Measurements from ENCODE around the gene NQO1. TPM values are rescaled to one million over a fixed set of nuclear protein-coding genes. Genes with fewer than 3 reads are reported as not detected.

The NQO1 gene
- polyA plus RNA-seq, 1 experiment: 580 TPM

DNA sequence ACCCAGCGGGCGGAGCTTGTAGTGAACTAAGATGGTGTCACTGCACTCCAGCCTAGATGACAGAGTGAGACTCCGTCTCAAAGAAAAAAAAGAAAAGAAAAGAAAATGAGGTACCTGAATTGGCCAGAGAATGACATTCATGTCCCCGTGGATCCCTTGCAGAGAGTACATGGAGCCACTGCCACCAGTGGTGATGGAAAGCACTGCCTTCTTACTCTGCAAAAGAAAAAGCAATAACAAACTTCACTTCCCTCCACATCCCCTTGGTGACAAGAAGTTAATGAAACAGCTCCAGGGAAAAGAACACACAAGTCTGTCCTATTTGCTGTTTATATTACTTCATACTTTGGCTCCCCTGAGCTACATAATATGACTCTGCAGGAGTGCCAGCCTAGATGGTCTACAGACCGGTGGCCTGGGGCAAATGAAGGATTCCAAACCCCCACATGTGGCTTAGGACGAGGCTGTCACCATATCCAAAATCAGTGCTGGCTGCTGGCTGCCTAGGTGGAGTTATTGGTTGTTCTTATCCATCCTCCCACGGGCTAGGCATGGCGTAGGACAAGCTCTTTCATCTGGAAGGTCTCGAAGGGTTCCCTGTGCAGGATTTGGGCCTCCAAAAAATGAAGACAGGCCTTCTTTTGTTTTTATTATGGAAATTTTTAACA, 13.3 kb downstream of the NQO1 start:
- CTCF ChIA-PET: interaction anchor here (1.3 kb wide), 1 partner anchor 41 kb away, joined by 5 read pairs; the partner anchor contains the start of gene NOB1
- DNase-seq (ENCODE audit: low read depth, low spot score): no peak
- no peaks in the 10 kb centered on the region for H3K9me3 ChIP-seq (ENCODE audit: control insufficient read depth, insufficient read depth, low read length)
- TF ChIP-seq CTCF (IDR thresholded peaks at IDR 0.05; ENCODE audit: low read depth, low read length): no peak
- POLR2A ChIA-PET: interaction anchor here (0.6 to 1.1 kb wide), 2 partner anchors 13 to 26 kb away, joined by 7 to 10 read pairs; partner anchors contain the start of gene NQO1
- no peak overlapping the region for H3K27ac ChIP-seq (ENCODE audit: low read depth, low read length)
- H3K27me3 ChIP-seq (ENCODE audit: control insufficient read depth, insufficient read depth, low read length): no peaks in the 10 kb centered on the region
- H3K4me3 ChIP-seq (ENCODE audit: low read depth, low read length): no peak overlapping the region

GRCh38 chr16:69712277-69712676, 14.1 kb downstream of the NQO1 start:
- Histone ChIP-seq H3K9me3 (ENCODE audit: control insufficient read depth, insufficient read depth, low read length) (no peaks in the 10 kb centered on the region), H3K27ac (ENCODE audit: low read depth, low read length) (no peak overlapping the region), H3K27me3 (ENCODE audit: control insufficient read depth, insufficient read depth, low read length) (no peaks in the 10 kb centered on the region), H3K4me3 (ENCODE audit: low read depth, low read length) (no peak overlapping the region)
- ChIA-PET POLR2A (interaction anchor here (0.7 kb wide), 1 partner anchor 44 kb away, joined by 3 read pairs; no protein-coding TSS in a partner anchor), CTCF (interaction anchor here (1.1 kb wide), 1 partner anchor 43 kb away, joined by 4 read pairs; the partner anchor contains the start of gene NOB1)
- DNase-seq (ENCODE audit: low read depth, low spot score): no peak
- no peak for TF ChIP-seq CTCF (IDR thresholded peaks at IDR 0.05; ENCODE audit: low read depth, low read length)

- ChIA-PET POLR2A (interaction anchor here (0.7 kb wide), 1 partner anchor 46 kb away, joined by 3 read pairs; no protein-coding TSS in a partner anchor), CTCF (interaction anchor here (0.6 to 3.0 kb wide), 3 partner anchors 43 to 291 kb away, joined by 3 to 33 read pairs (median 4); partner anchors contain the start of gene NOB1)
- DNase-seq (ENCODE audit: low read depth, low spot score): peak; percentile 56
- no peaks in the 10 kb centered on the region for H3K27me3 ChIP-seq (ENCODE audit: control insufficient read depth, insufficient read depth, low read length)
- TF ChIP-seq CTCF (IDR thresholded peaks at IDR 0.05; ENCODE audit: low read depth, low read length): no peak
- H3K4me3 ChIP-seq (ENCODE audit: low read depth, low read length): no peak overlapping the region
- no peaks in the 10 kb centered on the region for H3K9me3 ChIP-seq (ENCODE audit: control insufficient read depth, insufficient read depth, low read length)
- peak overlapping the region; percentile 39 for H3K27ac ChIP-seq (ENCODE audit: low read depth, low read length)
Measured at GRCh38 chr16:69711115-69711740, 15.1 kb downstream of the NQO1 start.

GRCh38 chr16:69709456-69710084, 16.8 kb downstream of the NQO1 start:
- Histone ChIP-seq H3K27me3 (ENCODE audit: control insufficient read depth, insufficient read depth, low read length) (no peaks in the 10 kb centered on the region), H3K27ac (ENCODE audit: low read depth, low read length) (no peak overlapping the region), H3K9me3 (ENCODE audit: control insufficient read depth, insufficient read depth, low read length) (no peaks in the 10 kb centered on the region), H3K4me3 (ENCODE audit: low read depth, low read length) (no peak overlapping the region)
- ChIA-PET CTCF (interaction anchor here (0.6 to 3.1 kb wide), 11 partner anchors 10 to 314 kb away, joined by 3 to 33 read pairs (median 5); partner anchors contain the start of genes NOB1, NQO1 and WWP2), POLR2A (no interaction called here)
- no peak for DNase-seq (ENCODE audit: low read depth, low spot score)
- peak; percentile 60 for TF ChIP-seq CTCF (IDR thresholded peaks at IDR 0.05; ENCODE audit: low read depth, low read length)

Measured in AG04450 (cell line).